K562 (cell line): ENCODE results near the gene IFFO2. TPM values are rescaled to one million over a fixed set of nuclear protein-coding genes. Genes with fewer than 3 reads are reported as not detected.

Experiments
- ATAC-seq: fragments of 200-7000 bp; cut with Tn5 transposase; 3 replicates; pipeline ENCODE4 v1.9.1; 2020; ENCODE audit warnings: moderate library complexity
- BruUV-seq: library from RNA; stranded (reverse); fragments of 400-500 nt; replicated peaks from 2 replicates; lab custom pipeline; 2021; lab: Mats Ljungman, UMichigan
- CTCF ChIA-PET: fragments of 300-600 bp; formaldehyde crosslinking; extraction: SDS; loops from one replicate; lab custom pipeline; 2021; ENCODE audit warnings: low intra/inter-chr PET ratio; lab: Yijun Ruan, JAX
- POLR2A ChIA-PET: fragments of 300-600, 350-650 bp; sonication (Branson Sonifier 250); formaldehyde crosslinking; extraction: SDS; loops from one replicate; lab custom pipeline; 2021; ENCODE audit warnings: antibody characterized with exemption, inconsistent platforms; lab: Yijun Ruan, JAX
- DNase-seq, 4 experiments: peaks; one replicate each; pipeline versions ENCODE4 v3.0.0 to v3.0.0-alpha.2; 2011 to 2018; ENCODE audit warnings: low spot score in 3 of 4, mixed read lengths in 3 of 4; ENCODE audit errors: extremely low read depth in 1 of 4
- FAIRE-seq: peaks from 2 replicates; lab custom pipeline; 2011; peaks lifted over from hg19 to GRCh38; lab: Jason Lieb, UNC
- H2AFZ ChIP-seq: 2 replicates; pipeline ENCODE4 v1.6.0; 2011; ENCODE audit warnings: low read depth, low read length, control low read depth, inconsistent platforms
- H3K27ac ChIP-seq: fragments of 200-600 bp; 3 replicates; pipeline ENCODE4 v1.8.0; 2011; ENCODE audit warnings: low read depth, mild to moderate bottlenecking, control low read depth, inconsistent platforms, low read length, moderate library complexity, mixed read lengths; ENCODE audit errors: extremely low read depth
- H3K27me3 ChIP-seq, 2 experiments: fragments of 300-600 bp in 1 of 2; 2 replicates in 1 of 2; 3 replicates in 1 of 2; pipeline versions ENCODE4 v1.6.0 to v1.8.0; 2011; ENCODE audit warnings: inconsistent platforms in 2 of 2, low read length in 2 of 2, mild to moderate bottlenecking in 1 of 2, mixed read lengths in 1 of 2, moderate library complexity in 1 of 2; ENCODE audit not compliant: control insufficient read depth in 2 of 2, insufficient read depth in 2 of 2
- H3K36me3 ChIP-seq: fragments of 300-600 bp; 3 replicates; pipeline ENCODE4 v1.8.0; 2011; ENCODE audit warnings: mild to moderate bottlenecking, low read length, inconsistent platforms; ENCODE audit not compliant: control insufficient read depth, insufficient read depth
- H3K4me1 ChIP-seq, 2 experiments: fragments of 200-600 bp in 1 of 2; replicated peaks in 1 of 2; 2 replicates in 1 of 2; 3 replicates in 1 of 2; pipeline versions ENCODE4 v1.5.1 to v1.8.0; 2011; ENCODE audit warnings: inconsistent platforms in 2 of 2, low read length in 2 of 2, mild to moderate bottlenecking in 1 of 2, mixed read lengths in 1 of 2, moderate library complexity in 1 of 2; ENCODE audit not compliant: control insufficient read depth in 2 of 2, insufficient read depth in 2 of 2
- H3K4me2 ChIP-seq: 2 replicates; pipeline ENCODE4 v1.6.1; 2011; ENCODE audit warnings: low read length, control low read depth, inconsistent platforms, mixed read lengths; ENCODE audit not compliant: insufficient read depth
- H3K4me3 ChIP-seq: fragments of 200-600 bp; sonication (generic), shearing (Covaris generic); 2 replicates; pipeline ENCODE4 v1.5.1; 2016; ENCODE audit warnings: control low read depth, inconsistent platforms
- H3K79me2 ChIP-seq: fragments of 200-600 bp; 3 replicates; pipeline ENCODE4 v1.8.0; 2011; ENCODE audit warnings: low read length, inconsistent platforms; ENCODE audit not compliant: control insufficient read depth, insufficient read depth
- H3K9ac ChIP-seq, 2 experiments: 2 replicates each; pipeline versions ENCODE4 v1.6.0 to v1.6.1; 2011; ENCODE audit warnings: low read depth in 2 of 2, low read length in 2 of 2, control low read depth in 1 of 2, inconsistent platforms in 1 of 2, mild to moderate bottlenecking in 1 of 2, mixed read lengths in 1 of 2; ENCODE audit not compliant: insufficient read depth in 1 of 2
- H3K9me1 ChIP-seq: one replicate; pipeline ENCODE4 v1.6.0; 2011; ENCODE audit warnings: inconsistent platforms, mild to moderate bottlenecking, low read length, moderate library complexity; ENCODE audit not compliant: control insufficient read depth, insufficient read depth
- H3K9me3 ChIP-seq: replicated peaks from 2 replicates; pipeline ENCODE4 v1.5.1; 2011; ENCODE audit warnings: low read depth, low read length, inconsistent platforms; ENCODE audit not compliant: control insufficient read depth, insufficient read depth
- H4K20me1 ChIP-seq: replicated peaks from 2 replicates; pipeline ENCODE4 v1.6.1; 2011; ENCODE audit warnings: low read length, inconsistent platforms, mixed read lengths; ENCODE audit not compliant: control insufficient read depth, insufficient read depth
- CEBPG ChIP-seq, 3 experiments: fragments of 200-800 bp in 1 of 3; sonication (Bioruptor generic) in 1 of 3; sonication (generic) in 1 of 3; formaldehyde crosslinking in 1 of 3; IDR thresholded peaks in 2 of 3; conservative IDR thresholded peaks in 1 of 3; 2 replicates each; pipeline versions ENCODE4 v1.6.1 to v1.8.0; 2016 to 2022; ENCODE audit warnings: missing compliant biosample characterization in 2 of 3, missing genetic modification characterization in 2 of 3, mild to moderate bottlenecking in 1 of 3, missing genetic modification reagents in 1 of 3
- HMG20A ChIP-seq: fragments of 450-650 bp; formaldehyde crosslinking; conservative IDR thresholded peaks from 2 replicates; pipeline ENCODE4 v1.4.0; 2020; ENCODE audit warnings: mild to moderate bottlenecking, mixed read lengths
- ZNF589 ChIP-seq: fragments of 200-800 bp; sonication (Bioruptor generic); IDR thresholded peaks from 2 replicates; pipeline ENCODE4 v1.6.1; 2016; ENCODE audit warnings: low read depth, missing genetic modification characterization, missing compliant biosample characterization
- WGBS: fragments of 100-300 bp; shearing (Covaris generic); methylation state at CpG from one replicate; pipeline ENCODE4 v1.1.6; 2016; ENCODE audit warnings: low coverage, mixed read lengths; ENCODE audit not compliant: insufficient coverage; ENCODE audit errors: missing lambda C conversion rate; 5-methylcytosine and 5-hydroxymethylcytosine counted together
- in situ Hi-C: fragments of 300-500 bp; cut with MboI; formaldehyde crosslinking; loops from 4 replicates; pipeline ENCODE4 v1.15.0; 2018; ENCODE audit warnings: inconsistent platforms, mixed read lengths
- intact Hi-C: fragments of 100-400 bp; cut with micrococcal nuclease; formaldehyde crosslinking; loops from 2 replicates; pipeline ENCODE4 v1.14.2; 2022
- polyA plus RNA-seq, 8 experiments: library from polyadenylated mRNA; depleted of rRNA in 4 of 8; stranded (reverse) in 5 of 8; unstranded in 3 of 8; fragments of >200 nt; fragmentation: Nextera tagmentation in 2 of 8; fragmentation: Illumina TruSeq in 1 of 8; extraction: Ambion mirVana in 2 of 8; extraction: Trizol in 1 of 8; gene quantifications; 2 replicates each; pipeline versions ENCODE4 v1.2.1 to v1.2.3, GENCODE V29; 2011 to 2014; ENCODE audit warnings: inconsistent platforms in 1 of 8, missing spikeins in 1 of 8
- total RNA-seq, 7 experiments: library from RNA; depleted of rRNA in 6 of 7; stranded (reverse); fragments of >200 nt in 6 of 7; fragmentation: Illumina TruSeq in 2 of 7; extraction: Trizol in 2 of 7; gene quantifications; 2 replicates each; pipeline versions ENCODE4 v1.2.1 to v1.2.3, GENCODE V29; 2011 to 2021; ENCODE audit warnings: low replicate concordance in 1 of 7
- TF ChIP-seq, protein P1 (sequence below), 2 experiments: fragments of 450-650 bp in 1 of 2; sonication (generic) in 1 of 2; formaldehyde crosslinking in 1 of 2; IDR thresholded peaks in 1 of 2; conservative IDR thresholded peaks in 1 of 2; 2 replicates each; pipeline versions ENCODE4 v1.6.1 to v1.8.1; 2016 to 2023; ENCODE audit warnings: mild to moderate bottlenecking in 2 of 2, moderate library complexity in 2 of 2, inconsistent platforms in 1 of 2, missing genetic modification reagents in 1 of 2

IFFO2 gene
- total and polyA plus RNA-seq, 9 of the 15 experiments (the other 6 are each of a cell fraction or from before 2014, with no cell fraction given) = 0.15 to 1.0 (median 0.44) TPM; not detected in 2

DNA sequence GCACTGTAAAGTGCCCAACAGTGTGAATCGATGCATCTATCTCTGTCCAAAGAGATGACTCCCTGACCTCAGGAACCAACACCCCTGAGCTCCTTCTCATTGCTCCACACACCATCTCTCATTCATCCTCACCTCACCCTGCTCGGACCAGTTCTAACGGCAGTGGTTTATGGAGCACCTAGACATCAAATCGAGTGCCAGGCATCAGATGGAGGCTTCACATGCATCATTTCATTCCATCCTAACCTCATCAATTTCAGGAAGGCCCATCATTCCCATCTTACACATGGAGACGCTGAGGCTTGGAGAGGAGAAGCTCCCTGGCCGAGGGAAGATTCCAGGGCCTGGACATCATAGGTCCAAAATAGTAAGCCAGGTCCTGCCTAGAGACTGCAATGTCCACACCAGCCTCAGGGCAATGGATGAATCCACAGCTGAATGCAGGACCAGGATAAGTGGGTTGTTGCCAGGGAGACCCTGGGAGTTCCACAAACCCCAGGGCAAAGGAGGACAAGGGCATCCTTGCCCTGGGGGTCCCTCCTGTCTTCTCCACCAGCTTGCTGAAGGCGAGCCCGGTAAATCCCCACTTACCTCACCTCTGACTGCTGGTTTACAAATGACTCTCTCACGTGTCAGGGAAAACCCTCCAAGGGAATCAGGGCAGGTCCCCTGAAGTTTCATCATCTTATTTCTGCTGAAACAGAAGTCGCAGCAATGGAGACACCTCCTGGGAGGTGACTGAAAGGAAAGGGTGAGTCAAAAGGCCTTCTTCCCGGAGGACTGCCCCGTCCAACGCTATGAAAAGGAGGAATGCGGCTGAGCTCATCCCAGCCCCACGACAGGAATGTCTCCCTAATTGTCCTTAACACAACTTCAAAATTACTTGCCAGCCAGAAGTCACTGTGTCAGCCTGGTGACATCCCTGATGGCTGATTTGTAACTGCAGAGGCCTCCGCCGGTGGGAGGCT, 9.0 kb upstream of the IFFO2 start:
- Histone ChIP-seq H3K9me3 (no peaks in the 10 kb centered on the region), H3K9me1 (no peaks in the 10 kb centered on the region), H3K79me2 (no peaks in the 10 kb centered on the region), H3K36me3 (no peaks in the 10 kb centered on the region), H3K4me3 (no peak overlapping the region), H3K9ac (no peak overlapping the region), H3K4me2 (no peak overlapping the region), H3K4me1 (no peaks in the 10 kb centered on the region), H4K20me1 (peaks cover 4% of the 10 kb centered on the region), H2AFZ (no peak overlapping the region), H3K27ac (no peak overlapping the region), H3K27me3 (peaks cover 59 to 69% of the 10 kb centered on the region in 2 experiments)
- intact Hi-C loops = no loop called here
- CTCF ChIA-PET = no interaction called here
- no TSS peak for BruUV-seq
- TF ChIP-seq CEBPG (CRISPR knock-in tag; IDR thresholded peaks at IDR 0.05) = no peak
- TF ChIP-seq CEBPG (tag; conservative IDR thresholded peaks at IDR 0.05 in 1 of 2, IDR thresholded peaks at IDR 0.05 in 1 of 2) = peak in 1 of 2 experiments; percentile 74; a peak in 1 of 4 replicates
- TF ChIP-seq, protein P1, sequence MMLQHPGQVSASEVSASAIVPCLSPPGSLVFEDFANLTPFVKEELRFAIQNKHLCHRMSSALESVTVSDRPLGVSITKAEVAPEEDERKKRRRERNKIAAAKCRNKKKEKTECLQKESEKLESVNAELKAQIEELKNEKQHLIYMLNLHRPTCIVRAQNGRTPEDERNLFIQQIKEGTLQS (IDR thresholded peaks at IDR 0.05) = peak; percentile 12; the same call in 1 of the 2 replicates
- TF ChIP-seq, protein P1 (CRISPR knock-in tag; conservative IDR thresholded peaks at IDR 0.05) = no peak
- no peak for TF ChIP-seq HMG20A
- no peak for TF ChIP-seq ZNF589 (CRISPR knock-in tag)
- WGBS = 4% methylated on average over 17 of the region's 17 CpGs
- DNase-seq (no peak), FAIRE-seq (no peak), ATAC-seq (no peak; the same call in 2 of the 3 replicates)
- POLR2A ChIA-PET = interaction anchor here (0.6 to 1.2 kb wide), 3 partner anchors 9 to 11 kb away, joined by 3 to 4 read pairs (median 3); no protein-coding TSS in a partner anchor
- in situ Hi-C loops = no loop called here
